HG03196 (cell line): ENCODE data around the gene ATRN.

Experiments used
- ATAC-seq: cut with Tn5 transposase; IDR thresholded peaks from one replicate; pipeline ENCODE4 v1.9.1; 2021; ENCODE audit not compliant: unreplicated experiment

ATRN gene

DNA sequence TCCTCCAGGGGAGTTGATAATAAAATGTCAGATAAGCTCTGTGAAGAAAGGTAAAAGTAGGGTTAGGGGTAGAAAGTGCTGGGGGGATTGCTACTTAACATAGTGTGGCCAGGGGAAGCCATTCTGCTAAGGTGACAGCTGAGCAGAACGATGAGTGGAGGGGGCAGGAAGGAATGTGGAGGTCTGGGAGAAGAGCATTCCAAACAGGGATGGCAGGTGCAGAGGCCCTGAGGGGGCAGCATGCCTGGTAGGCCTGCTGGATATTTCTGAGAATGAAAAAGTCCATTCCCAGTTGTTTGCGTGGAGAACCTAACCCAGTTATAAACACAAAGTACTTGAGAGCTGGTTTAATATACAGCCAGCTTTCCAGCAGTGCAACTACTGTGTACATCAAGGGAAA, 183.1 kb downstream of the ATRN start:
- ATAC-seq, result no peak

- ATAC-seq, result no peak
Measured at GRCh38 chr20:3654326-3655130, 183.7 kb downstream of the ATRN start.

DNA sequence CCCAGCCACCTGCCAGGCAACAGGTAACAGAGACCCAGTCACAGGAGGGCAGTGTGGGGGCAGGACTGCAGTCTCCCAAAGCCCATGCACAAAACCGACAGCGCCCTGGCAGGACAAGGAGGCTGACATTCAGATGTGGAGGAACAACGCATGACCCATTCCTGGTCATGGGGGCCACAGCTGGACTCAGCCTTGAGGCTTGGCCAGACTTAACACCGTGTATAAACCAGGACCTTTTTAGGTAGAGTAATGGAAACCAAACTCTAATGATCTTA, 184.2 kb downstream of the ATRN start:
- ATAC-seq, result no peak

DNA sequence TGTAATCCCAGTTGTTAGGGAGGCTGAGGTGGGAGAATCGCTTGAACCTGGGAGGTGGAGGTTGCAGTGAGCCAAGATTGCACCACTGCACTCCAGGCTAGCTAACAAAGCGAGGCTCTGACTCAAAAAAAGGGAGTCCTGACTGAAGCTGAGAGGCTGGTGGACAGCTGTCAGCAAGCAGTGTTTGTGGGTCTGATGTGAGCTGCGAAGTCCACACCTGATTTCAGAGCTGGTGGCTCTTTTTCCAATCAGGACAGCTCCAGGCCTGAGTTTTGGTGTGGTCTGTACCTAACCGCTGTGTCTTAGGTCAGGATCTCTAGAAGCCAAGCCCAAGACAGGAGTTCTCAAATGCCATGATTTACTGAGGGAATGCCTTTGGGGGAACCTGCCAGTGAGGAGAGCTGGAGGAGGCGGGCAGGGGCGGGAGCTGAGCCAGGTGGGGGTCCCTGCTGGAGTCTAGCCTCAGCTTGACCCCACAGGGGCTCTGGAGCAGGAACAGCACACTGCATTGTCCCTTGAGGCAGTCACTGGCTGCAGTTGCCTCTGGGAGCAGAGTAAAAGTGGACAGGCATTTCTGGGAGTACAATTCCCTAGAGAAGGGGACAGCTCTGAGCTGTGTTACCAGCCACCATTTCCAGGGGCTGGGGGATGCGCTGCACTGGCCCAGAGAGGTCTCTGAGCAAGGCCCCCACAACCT, 187.3 kb downstream of the ATRN start:
- ATAC-seq, result no peak

DNA sequence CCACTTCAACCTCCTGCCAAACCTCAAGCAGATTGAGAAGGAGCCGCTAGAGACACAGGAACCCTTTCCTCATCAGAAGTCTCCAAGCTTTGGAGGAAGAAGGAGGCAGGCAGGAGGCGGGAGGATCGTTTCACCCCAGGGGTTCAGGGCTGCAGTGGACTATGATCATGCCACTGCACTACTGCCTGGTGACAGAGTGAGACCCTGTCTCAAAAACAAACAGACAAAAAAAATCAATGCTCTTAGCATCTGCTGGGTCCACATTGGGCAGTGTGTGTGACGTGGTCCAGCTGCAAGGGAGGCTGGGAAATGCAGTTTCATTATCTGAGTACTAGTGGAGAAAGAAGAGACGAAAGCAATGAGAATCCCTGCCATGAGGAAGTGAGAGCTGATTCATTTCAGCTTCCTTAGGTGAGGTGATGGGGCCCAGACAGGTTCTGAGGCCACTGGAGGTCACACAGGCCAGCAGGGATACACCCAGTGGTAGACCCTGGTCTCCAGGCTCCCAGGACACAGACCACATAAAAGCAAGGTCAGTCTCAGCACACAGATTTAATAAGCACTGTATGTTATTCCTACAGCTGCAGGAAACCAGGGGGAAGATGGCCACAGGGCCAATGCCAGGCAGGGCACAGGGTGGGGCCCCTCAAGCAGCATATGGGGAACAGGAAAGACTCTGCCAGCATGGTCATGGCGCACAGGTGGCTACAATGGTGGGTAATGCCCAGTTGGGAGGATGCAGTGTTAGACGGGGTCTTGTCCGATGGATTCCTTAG, 188.1 kb downstream of the ATRN start:
- ATAC-seq, result peak; percentile 81

GRCh38 chr20:3659492-3660261, 188.9 kb downstream of the ATRN start:
- ATAC-seq, result no peak

DNA sequence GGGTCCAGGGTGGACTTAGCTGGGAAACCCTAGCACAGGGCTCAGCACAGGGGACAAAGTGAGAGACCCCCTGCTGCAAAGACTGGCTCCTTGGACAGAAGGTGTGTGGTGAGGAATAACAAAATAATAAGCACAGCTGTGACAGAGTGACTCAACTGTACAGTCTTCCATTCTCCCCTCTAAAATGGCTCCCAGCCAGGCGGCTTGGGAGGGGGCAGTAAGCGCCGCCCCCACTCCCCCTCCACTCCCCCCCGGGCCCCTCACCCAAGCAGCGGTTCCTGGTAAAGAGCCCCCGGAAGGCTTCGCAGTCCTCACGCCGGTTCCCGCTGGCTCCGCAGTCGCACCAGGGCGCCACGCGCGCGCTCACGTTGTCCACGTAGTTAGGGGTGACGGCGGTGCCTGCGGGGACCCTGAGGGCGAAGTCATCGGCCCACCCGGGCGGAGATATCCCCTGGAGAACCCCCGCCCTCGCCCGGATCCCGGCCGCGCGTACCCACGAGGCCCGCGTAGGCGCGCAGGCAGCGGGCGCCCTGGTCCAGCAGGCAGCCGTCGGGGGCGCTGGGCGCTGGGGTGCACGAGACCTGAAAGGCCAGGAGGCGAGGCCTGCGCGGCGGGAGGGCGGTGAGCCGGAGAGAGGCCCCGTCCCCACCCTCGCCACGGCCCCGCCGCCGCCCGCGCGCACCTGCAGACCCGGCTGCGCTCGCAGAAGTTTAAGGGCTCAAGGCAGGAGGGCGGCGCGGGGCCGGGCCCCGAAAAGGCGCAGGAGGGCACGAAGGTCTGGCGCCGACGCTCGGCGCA, 189.6 kb downstream of the ATRN start:
- ATAC-seq, result no peak

- no peak for ATAC-seq
Measured at GRCh38 chr20:3661060-3661813, 190.4 kb downstream of the ATRN start.

GRCh38 chr20:3661814-3662665, 191.2 kb downstream of the ATRN start:
- no peak for ATAC-seq

GRCh38 chr20:3663031-3663701, 192.3 kb downstream of the ATRN start, which contains the start of gene GFRA4:
GFRA4 (minus strand) TSS chr20:3663399; CDS start chr20:3663399, 0 bp downstream.
- ATAC-seq, result no peak

- no peak for ATAC-seq
Measured at GRCh38 chr20:3663858-3664257, 193.0 kb downstream of the ATRN start.

- no peak for ATAC-seq
Measured at GRCh38 chr20:3667434-3668037, 196.7 kb downstream of the ATRN start.

DNA sequence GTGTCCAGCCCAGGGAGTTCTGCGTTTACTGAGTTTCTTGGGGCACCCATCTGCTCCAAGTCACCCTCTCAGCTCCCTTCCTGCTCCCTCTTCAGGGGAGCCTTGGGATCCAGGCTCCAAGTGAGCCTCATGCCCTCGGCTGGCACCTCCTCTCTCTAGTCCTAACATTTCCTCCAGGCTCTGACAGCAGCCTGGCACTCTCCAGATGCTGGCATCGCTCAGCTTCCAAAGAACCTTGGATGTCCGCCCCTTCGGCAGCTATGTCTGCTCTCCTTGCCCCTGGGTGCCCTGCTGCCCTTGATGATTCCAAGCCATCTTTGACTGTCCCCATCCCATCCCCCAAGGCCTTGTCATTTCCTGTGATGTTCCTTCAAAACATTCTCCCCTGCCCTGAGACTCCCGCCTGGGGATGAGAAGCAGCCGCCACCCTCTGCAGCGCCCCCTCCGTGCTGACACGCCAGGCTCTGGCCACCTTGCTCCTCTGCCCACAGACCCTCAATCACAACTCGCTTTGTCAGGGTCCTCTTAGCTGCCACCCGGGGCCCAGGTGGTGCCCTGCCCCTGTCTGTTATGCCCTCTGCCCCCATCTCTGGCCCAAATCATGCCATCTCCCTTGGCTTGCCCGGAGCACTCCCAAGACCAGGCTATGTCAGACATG, 199.0 kb downstream of the ATRN start:
- ATAC-seq, result no peak

DNA sequence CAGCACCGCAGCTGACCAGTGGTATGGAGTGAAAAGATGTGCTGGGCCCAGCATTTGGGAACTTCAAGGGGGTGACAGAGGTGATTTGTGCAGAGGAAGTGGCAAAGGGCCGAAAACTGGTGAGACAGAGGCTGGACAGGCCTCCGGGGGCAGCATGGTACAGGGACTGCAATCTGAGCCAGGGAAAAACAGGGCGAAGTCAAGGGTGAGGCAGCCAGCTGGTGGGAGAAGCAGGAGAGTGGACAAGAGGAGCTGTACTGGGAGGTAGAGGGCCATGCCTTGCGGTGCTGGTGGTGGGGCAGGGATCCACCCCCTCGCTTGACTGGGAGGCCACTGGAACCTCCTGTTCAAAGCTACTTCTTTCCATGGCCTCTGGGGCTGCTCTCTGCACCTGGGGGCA, 199.7 kb downstream of the ATRN start:
- ATAC-seq, result no peak

- no peak for ATAC-seq
Measured at GRCh38 chr20:3670945-3671344, 200.1 kb downstream of the ATRN start.

- ATAC-seq, result no peak
Measured at GRCh38 chr20:3671986-3672546, 201.2 kb downstream of the ATRN start.
